ENCODE data around the gene ZNF853. TPM values are rescaled to one million over a fixed set of nuclear protein-coding genes. Genes with fewer than 3 reads are reported as not detected.

Gene ZNF853
- total and polyA plus RNA-seq, 2 donors (not counting 3 experiments of a cell fraction or from before 2014, with no cell fraction given): 0.47 to 0.58 TPM

- H3K36me3 ChIP-seq (ENCODE audit: control insufficient read depth in 2 of 2, extremely low read depth in 1 of 2, insufficient read depth in 2 of 2, low read length in 2 of 2): peaks cover 8 to 38% of the 10 kb centered on the region in 2 experiments
- no peak for FAIRE-seq
These were observed 32.1 kb downstream of the ZNF853 start for GRCh38 chr7:6647541-6647940.

More at GRCh38 chr7:6647541-6647940, 32.1 kb downstream of the ZNF853 start:
- no peak for DNase-seq (ENCODE audit: low read depth, low spot score)
- Histone ChIP-seq H2AFZ (ENCODE audit: low read depth, low read length) (no peak overlapping the region), H3K27ac (ENCODE audit: insufficient read depth, low read depth, low read length) (no peak overlapping the region), H3K9ac (replicated peaks; ENCODE audit: extremely low read depth, insufficient read depth, low read length) (no peak overlapping the region), H3K9me1 (replicated peaks; ENCODE audit: control insufficient read depth, extremely low read depth, insufficient read depth, low read length) (no peaks in the 10 kb centered on the region), H3K4me1 (ENCODE audit: control insufficient read depth, extremely low read depth, insufficient read depth, low read length) (no peaks in the 10 kb centered on the region), H3K27me3 (ENCODE audit: control insufficient read depth in 2 of 2, insufficient read depth in 2 of 2, low read length in 2 of 2) (no peaks in the 10 kb centered on the region), H4K20me1 (replicated peaks; ENCODE audit: control insufficient read depth, extremely low read depth, insufficient read depth, low read length) (no peaks in the 10 kb centered on the region), H3K4me3 (replicated peaks in 1 of 3; ENCODE audit: insufficient read depth in 1 of 3, low read depth in 1 of 3, low read length in 3 of 3) (no peak overlapping the region), H3K9me3 (replicated peaks; ENCODE audit: control insufficient read depth, insufficient read depth, low read length) (no peaks in the 10 kb centered on the region), H3K79me2 (ENCODE audit: control insufficient read depth, insufficient read depth, low read length) (no peaks in the 10 kb centered on the region), H3K4me2 (ENCODE audit: insufficient read depth, low read length) (no peak overlapping the region)
- BruUV-seq (replicated peaks): no TSS peak
- CTCF ChIA-PET: no interaction called here
- POLR2A ChIA-PET: no interaction called here
- TF ChIP-seq FOS (IDR thresholded peaks at IDR 0.05; ENCODE audit: borderline replicate concordance, insufficient read depth, low read length): no peak
- no peak for TF ChIP-seq MYC (IDR thresholded peaks at IDR 0.05; ENCODE audit: low read depth, low read length)
- no peak for TF ChIP-seq MAX (IDR thresholded peaks at IDR 0.05; ENCODE audit: insufficient read depth, insufficient read length)
- TF ChIP-seq CTCF (IDR thresholded peaks at IDR 0.05; ENCODE audit: extremely low read depth in 1 of 2, insufficient read depth in 1 of 2, low read depth in 1 of 2, low read length in 2 of 2): no peak
- TF ChIP-seq EZH2 (IDR thresholded peaks at IDR 0.05; ENCODE audit: borderline replicate concordance, low read depth, low read length, severe bottlenecking): no peak
- no peak for TF ChIP-seq POLR2AphosphoS5 (IDR thresholded peaks at IDR 0.05; ENCODE audit: insufficient read depth, low read depth, low read length)
- no peak for TF ChIP-seq GATA2 (IDR thresholded peaks at IDR 0.05; ENCODE audit: insufficient read depth, insufficient read length, low read depth, low read length)
- no peak for TF ChIP-seq JUN (IDR thresholded peaks at IDR 0.05; ENCODE audit: borderline replicate concordance, insufficient read depth, insufficient read length, low read depth)
- intact Hi-C loops (cut with micrococcal nuclease): no loop called here
- dilution Hi-C loops (cut with MboI; ENCODE audit: extremely low pct_ligation_motif_present, low sequenced_read_pairs): no loop called here
